HCT116 (cell line): ENCODE measurements around the gene CD59. TPM values are rescaled to one million over a fixed set of nuclear protein-coding genes. Genes with fewer than 3 reads are reported as not detected.

Source experiments
- ATAC-seq: fragments of 200-7000 bp; cut with Tn5 transposase; 2 replicates; pipeline ENCODE4 v1.9.1; 2020; ENCODE audit warnings: mild to moderate bottlenecking, moderate library complexity
- BruUV-seq: library from RNA; stranded (reverse); fragments of 400-500 nt; replicated peaks from 2 replicates; lab custom pipeline; 2021; lab: Mats Ljungman, UMichigan
- CTCF ChIA-PET: fragments of 300-600 bp; sonication (Branson Sonifier 250); formaldehyde crosslinking; loops from one replicate; lab custom pipeline; 2021; ENCODE audit warnings: antibody characterized with exemption; lab: Charles Lee
- POLR2A ChIA-PET: fragments of 300-600, 350-600 bp; sonication (Branson Sonifier 250); formaldehyde crosslinking; loops from one replicate; lab custom pipeline; 2021; ENCODE audit warnings: antibody characterized with exemption; lab: Charles Lee
- RAD21 ChIA-PET, 2 experiments: fragments of 300-600 bp; sonication (Branson Sonifier 250); formaldehyde crosslinking; loops; one replicate each; lab custom pipeline; 2023; ENCODE audit warnings: low total read pairs in 2 of 2; ENCODE audit not compliant: uncharacterized antibody in 2 of 2, unreplicated experiment in 2 of 2, low non-redundant PET in 1 of 2; lab: Charles Lee
- DNase-seq: peaks from one replicate; pipeline ENCODE4 v3.0.0-alpha.2; 2010; ENCODE audit warnings: low read depth, low spot score
- H2AFZ ChIP-seq: fragments of 200-600 bp; shearing (Covaris generic), sonication (generic); 2 replicates; pipeline ENCODE4 v1.6.1; 2017; ENCODE audit warnings: low read depth, mixed run types, mixed read lengths, antibody characterized with exemption, low read length; ENCODE audit not compliant: poor library complexity, severe bottlenecking
- H3K27ac ChIP-seq: 2 replicates; pipeline ENCODE4 v1.5.1; 2012; ENCODE audit warnings: low read depth, low read length
- H3K27me3 ChIP-seq: fragments of 200-600 bp; sonication (generic); 2 replicates; pipeline ENCODE4 v1.6.1; 2016; ENCODE audit warnings: mixed run types, low read length, mixed read lengths; ENCODE audit not compliant: insufficient read depth
- H3K36me3 ChIP-seq, 2 experiments: fragments of 200-500 bp in 1 of 2; fragments of 200-600 bp in 1 of 2; sonication (Bioruptor generic) in 1 of 2; sonication (generic) in 1 of 2; 2 replicates each; pipeline versions ENCODE4 v1.5.1 to v1.6.1; 2014 to 2016; ENCODE audit warnings: low read length in 2 of 2, inconsistent platforms in 1 of 2, mixed read lengths in 1 of 2, mixed run types in 1 of 2; ENCODE audit not compliant: insufficient read depth in 2 of 2, control insufficient read depth in 1 of 2
- H3K4me1 ChIP-seq, 2 experiments: fragments of 200-600 bp in 1 of 2; sonication (generic) in 1 of 2; 2 replicates each; pipeline versions ENCODE4 v1.5.1 to v1.6.1; 2012 to 2017; ENCODE audit warnings: low read length in 2 of 2, inconsistent platforms in 1 of 2, mild to moderate bottlenecking in 1 of 2, mixed read lengths in 1 of 2, mixed run types in 1 of 2, moderate library complexity in 1 of 2; ENCODE audit not compliant: insufficient read depth in 2 of 2, control insufficient read depth in 1 of 2
- H3K4me2 ChIP-seq: fragments of 200-600 bp; sonication (generic); 2 replicates; pipeline ENCODE4 v1.6.1; 2017; ENCODE audit warnings: mixed run types, low read length, mixed read lengths
- H3K4me3 ChIP-seq, 2 experiments: fragments of 200-600 bp in 1 of 2; sonication (generic) in 1 of 2; replicated peaks in 1 of 2; 2 replicates each; pipeline ENCODE4 v1.5.1; 2011 to 2016; ENCODE audit warnings: low read length in 2 of 2, control low read depth in 1 of 2, low read depth in 1 of 2, mild to moderate bottlenecking in 1 of 2, mixed read lengths in 1 of 2, mixed run types in 1 of 2
- H3K79me2 ChIP-seq: fragments of 200-600 bp; sonication (generic); 2 replicates; pipeline ENCODE4 v1.6.1; 2017; ENCODE audit warnings: mild to moderate bottlenecking, mixed run types, low read length, moderate library complexity, mixed read lengths; ENCODE audit not compliant: insufficient read depth
- H3K9ac ChIP-seq: fragments of 200-600 bp; sonication (generic); 2 replicates; pipeline ENCODE4 v1.6.1; 2016; ENCODE audit warnings: low read length, mixed read lengths
- H3K9me2 ChIP-seq: fragments of 200-600 bp; sonication (generic), shearing (Covaris generic); 2 replicates; pipeline ENCODE4 v1.6.1; 2017; ENCODE audit warnings: mixed run types, mild to moderate bottlenecking, moderate library complexity; ENCODE audit not compliant: insufficient read depth
- H3K9me3 ChIP-seq, 2 experiments: fragments of 200-500 bp in 1 of 2; fragments of 200-600 bp in 1 of 2; sonication (Bioruptor generic) in 1 of 2; sonication (generic) in 1 of 2; 2 replicates each; pipeline ENCODE4 v1.6.1; 2014 to 2017; ENCODE audit warnings: low read length in 2 of 2, mixed read lengths in 2 of 2, inconsistent platforms in 1 of 2, low read depth in 1 of 2, mild to moderate bottlenecking in 1 of 2, mixed run types in 1 of 2, moderate library complexity in 1 of 2; ENCODE audit not compliant: control insufficient read depth in 1 of 2, insufficient read depth in 1 of 2
- H4K20me1 ChIP-seq: fragments of 200-600 bp; sonication (generic), shearing (Covaris generic); 2 replicates; pipeline ENCODE4 v1.6.1; 2017; ENCODE audit warnings: mixed run types, mild to moderate bottlenecking, moderate library complexity; ENCODE audit not compliant: insufficient read depth
- ATF3 ChIP-seq: IDR thresholded peaks from 2 replicates; pipeline ENCODE4 v1.6.1; 2012
- CEBPB ChIP-seq: IDR thresholded peaks from 2 replicates; pipeline ENCODE4 v1.6.1; 2012; ENCODE audit warnings: low read depth
- ELF1 ChIP-seq: IDR thresholded peaks from 2 replicates; pipeline ENCODE4 v1.6.1; 2012; ENCODE audit warnings: low read depth, borderline replicate concordance
- EZH2 ChIP-seq: fragments of 200-600 bp; sonication (generic); IDR thresholded peaks from 2 replicates; pipeline ENCODE4 v1.6.1; 2017; ENCODE audit warnings: antibody characterized with exemption, mixed run types
- EZH2phosphoT487 ChIP-seq: fragments of 200-600 bp; IDR thresholded peaks from 2 replicates; pipeline ENCODE4 v1.6.1; 2018; ENCODE audit warnings: antibody characterized with exemption, borderline replicate concordance
- MAX ChIP-seq: IDR thresholded peaks from 2 replicates; pipeline ENCODE4 v1.6.1; 2012
- RAD21 ChIP-seq: IDR thresholded peaks from 2 replicates; pipeline ENCODE4 v1.6.1; 2012; ENCODE audit warnings: low read depth, mild to moderate bottlenecking
- SP1 ChIP-seq: IDR thresholded peaks from 2 replicates; pipeline ENCODE4 v1.6.1; 2012; ENCODE audit warnings: low read depth
- intact Hi-C: fragments of 100-400 bp; cut with micrococcal nuclease; formaldehyde crosslinking; loops from 2 replicates; pipeline ENCODE4 v1.10.0; 2022
- total RNA-seq: library from RNA; stranded (reverse); gene quantifications from one replicate; pipeline ENCODE4 v1.2.1, GENCODE V29; 2021; ENCODE audit not compliant: unreplicated experiment
- TF ChIP-seq, protein P1 (sequence below): IDR thresholded peaks from 2 replicates; pipeline ENCODE4 v1.6.1; 2012; ENCODE audit warnings: low read depth
- TF ChIP-seq, protein P2 (sequence below), 3 experiments: fragments of 200-600 bp in 1 of 3; sonication (generic) in 1 of 3; IDR thresholded peaks in 2 of 3; conservative IDR thresholded peaks in 1 of 3; 2 replicates each; pipeline ENCODE4 v1.5.1; 2012 to 2017; ENCODE audit warnings: low read depth in 2 of 3, low read length in 2 of 3, antibody characterized with exemption in 1 of 3, borderline replicate concordance in 1 of 3, control low read depth in 1 of 3, mild to moderate bottlenecking in 1 of 3, mixed read lengths in 1 of 3, mixed run types in 1 of 3, moderate library complexity in 1 of 3; ENCODE audit not compliant: insufficient read depth in 1 of 3

The CD59 gene
- total RNA-seq, 1 experiment from 2014 or later: 122 TPM

DNA sequence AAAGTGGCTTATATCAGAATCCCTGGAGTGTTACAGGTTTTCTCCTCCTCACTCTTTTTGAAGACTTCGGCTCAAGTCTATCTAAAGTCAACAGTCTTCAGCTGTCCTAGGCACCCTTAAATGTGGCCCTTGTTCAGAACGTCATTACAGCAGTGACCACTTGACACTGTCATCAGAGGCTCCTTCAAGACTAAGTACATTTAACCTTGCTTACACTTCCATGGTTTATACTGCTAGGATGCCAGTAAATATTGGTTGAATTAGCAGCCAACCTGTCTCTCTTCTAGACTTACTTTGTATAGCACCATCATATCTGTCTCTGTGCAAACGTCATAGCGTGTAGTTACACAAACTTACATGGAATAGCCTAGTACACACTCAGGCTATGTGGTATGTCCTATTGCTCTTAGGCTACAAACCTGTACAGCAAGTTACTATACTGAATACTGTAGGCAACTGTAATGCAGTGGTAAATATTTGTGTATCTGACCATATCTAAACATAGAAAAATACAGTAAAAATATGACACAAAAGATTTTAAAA lies 22.3 kb downstream of the CD59 start:
- ChIA-PET RAD21 (interaction anchor here in 1 of 2 experiments (0.7 kb wide), 1 partner anchor 108 kb away, joined by 3 read pairs; no protein-coding TSS in a partner anchor), POLR2A (interaction anchor here (0.6 to 1.2 kb wide), 3 partner anchors 8 to 23 kb away, joined by 3 read pairs; no protein-coding TSS in a partner anchor), CTCF (interaction anchor here (0.9 to 3.5 kb wide), 3 partner anchors 12 to 274 kb away, joined by 3 to 10 read pairs (median 9); no protein-coding TSS in a partner anchor)
- Histone ChIP-seq H2AFZ (no peak overlapping the region), H3K4me3 (no peak overlapping the region), H3K36me3 (peaks cover 19 to 46% of the 10 kb centered on the region in 2 experiments), H3K27me3 (no peaks in the 10 kb centered on the region), H3K9me2 (no peaks in the 10 kb centered on the region), H3K9ac (no peak overlapping the region), H4K20me1 (no peaks in the 10 kb centered on the region; the same call in 1 of the 2 replicates), H3K9me3 (no peaks in the 10 kb centered on the region), H3K79me2 (peaks cover 29% of the 10 kb centered on the region; the same call in 1 of the 2 replicates), H3K4me1 (no peaks in the 10 kb centered on the region), H3K4me2 (no peak overlapping the region), H3K27ac (no peak overlapping the region)
- TF ChIP-seq ELF1 (no peak), RAD21 (no peak), EZH2phosphoT487 (no peak), SP1 (no peak), CEBPB (no peak), MAX (no peak), ATF3 (no peak), EZH2 (no peak)
- TF ChIP-seq, protein P1, sequence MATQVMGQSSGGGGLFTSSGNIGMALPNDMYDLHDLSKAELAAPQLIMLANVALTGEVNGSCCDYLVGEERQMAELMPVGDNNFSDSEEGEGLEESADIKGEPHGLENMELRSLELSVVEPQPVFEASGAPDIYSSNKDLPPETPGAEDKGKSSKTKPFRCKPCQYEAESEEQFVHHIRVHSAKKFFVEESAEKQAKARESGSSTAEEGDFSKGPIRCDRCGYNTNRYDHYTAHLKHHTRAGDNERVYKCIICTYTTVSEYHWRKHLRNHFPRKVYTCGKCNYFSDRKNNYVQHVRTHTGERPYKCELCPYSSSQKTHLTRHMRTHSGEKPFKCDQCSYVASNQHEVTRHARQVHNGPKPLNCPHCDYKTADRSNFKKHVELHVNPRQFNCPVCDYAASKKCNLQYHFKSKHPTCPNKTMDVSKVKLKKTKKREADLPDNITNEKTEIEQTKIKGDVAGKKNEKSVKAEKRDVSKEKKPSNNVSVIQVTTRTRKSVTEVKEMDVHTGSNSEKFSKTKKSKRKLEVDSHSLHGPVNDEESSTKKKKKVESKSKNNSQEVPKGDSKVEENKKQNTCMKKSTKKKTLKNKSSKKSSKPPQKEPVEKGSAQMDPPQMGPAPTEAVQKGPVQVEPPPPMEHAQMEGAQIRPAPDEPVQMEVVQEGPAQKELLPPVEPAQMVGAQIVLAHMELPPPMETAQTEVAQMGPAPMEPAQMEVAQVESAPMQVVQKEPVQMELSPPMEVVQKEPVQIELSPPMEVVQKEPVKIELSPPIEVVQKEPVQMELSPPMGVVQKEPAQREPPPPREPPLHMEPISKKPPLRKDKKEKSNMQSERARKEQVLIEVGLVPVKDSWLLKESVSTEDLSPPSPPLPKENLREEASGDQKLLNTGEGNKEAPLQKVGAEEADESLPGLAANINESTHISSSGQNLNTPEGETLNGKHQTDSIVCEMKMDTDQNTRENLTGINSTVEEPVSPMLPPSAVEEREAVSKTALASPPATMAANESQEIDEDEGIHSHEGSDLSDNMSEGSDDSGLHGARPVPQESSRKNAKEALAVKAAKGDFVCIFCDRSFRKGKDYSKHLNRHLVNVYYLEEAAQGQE: no peak
- TF ChIP-seq, protein P2, sequence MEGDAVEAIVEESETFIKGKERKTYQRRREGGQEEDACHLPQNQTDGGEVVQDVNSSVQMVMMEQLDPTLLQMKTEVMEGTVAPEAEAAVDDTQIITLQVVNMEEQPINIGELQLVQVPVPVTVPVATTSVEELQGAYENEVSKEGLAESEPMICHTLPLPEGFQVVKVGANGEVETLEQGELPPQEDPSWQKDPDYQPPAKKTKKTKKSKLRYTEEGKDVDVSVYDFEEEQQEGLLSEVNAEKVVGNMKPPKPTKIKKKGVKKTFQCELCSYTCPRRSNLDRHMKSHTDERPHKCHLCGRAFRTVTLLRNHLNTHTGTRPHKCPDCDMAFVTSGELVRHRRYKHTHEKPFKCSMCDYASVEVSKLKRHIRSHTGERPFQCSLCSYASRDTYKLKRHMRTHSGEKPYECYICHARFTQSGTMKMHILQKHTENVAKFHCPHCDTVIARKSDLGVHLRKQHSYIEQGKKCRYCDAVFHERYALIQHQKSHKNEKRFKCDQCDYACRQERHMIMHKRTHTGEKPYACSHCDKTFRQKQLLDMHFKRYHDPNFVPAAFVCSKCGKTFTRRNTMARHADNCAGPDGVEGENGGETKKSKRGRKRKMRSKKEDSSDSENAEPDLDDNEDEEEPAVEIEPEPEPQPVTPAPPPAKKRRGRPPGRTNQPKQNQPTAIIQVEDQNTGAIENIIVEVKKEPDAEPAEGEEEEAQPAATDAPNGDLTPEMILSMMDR (IDR thresholded peaks at IDR 0.05 in 2 of 3, conservative IDR thresholded peaks at IDR 0.05 in 1 of 3; ENCODE audit: borderline replicate concordance in 1 of 3, insufficient read depth in 1 of 3, low read depth in 2 of 3, low read length in 2 of 3): no peak
- intact Hi-C loops: no loop called here
- DNase-seq (no peak), ATAC-seq (no peak)
- BruUV-seq: no TSS peak
